IPS-20b (cell line): Measurements from ENCODE around the gene TIMM22.

ENCODE experiments used
- H3K27ac ChIP-seq: one replicate; pipeline ENCODE4 v1.5.1; 2013; ENCODE audit warnings: low read length
- H3K27me3 ChIP-seq: 2 replicates; pipeline ENCODE4 v1.6.1; 2013; ENCODE audit warnings: mild to moderate bottlenecking, low read length, inconsistent platforms; ENCODE audit not compliant: insufficient read depth
- H3K36me3 ChIP-seq: 2 replicates; pipeline ENCODE4 v1.6.1; 2013; ENCODE audit warnings: low read depth, mild to moderate bottlenecking, inconsistent platforms, low read length, moderate library complexity; ENCODE audit not compliant: insufficient read depth
- H3K4me1 ChIP-seq: 2 replicates; pipeline ENCODE4 v1.6.1; 2013; ENCODE audit warnings: mild to moderate bottlenecking, control low read depth, inconsistent platforms, low read length, moderate library complexity; ENCODE audit not compliant: insufficient read depth
- H3K4me3 ChIP-seq: 2 replicates; pipeline ENCODE4 v1.5.1; 2013; ENCODE audit warnings: mild to moderate bottlenecking, low read length, inconsistent platforms
- H3K9ac ChIP-seq: 2 replicates; pipeline ENCODE4 v1.6.1; 2013; ENCODE audit warnings: low read depth, mild to moderate bottlenecking, inconsistent platforms, low read length, moderate library complexity
- H3K9me3 ChIP-seq: 2 replicates; pipeline ENCODE4 v1.6.1; 2013; ENCODE audit warnings: mild to moderate bottlenecking, low read depth, low read length, inconsistent platforms; ENCODE audit not compliant: insufficient read depth

The TIMM22 gene

DNA sequence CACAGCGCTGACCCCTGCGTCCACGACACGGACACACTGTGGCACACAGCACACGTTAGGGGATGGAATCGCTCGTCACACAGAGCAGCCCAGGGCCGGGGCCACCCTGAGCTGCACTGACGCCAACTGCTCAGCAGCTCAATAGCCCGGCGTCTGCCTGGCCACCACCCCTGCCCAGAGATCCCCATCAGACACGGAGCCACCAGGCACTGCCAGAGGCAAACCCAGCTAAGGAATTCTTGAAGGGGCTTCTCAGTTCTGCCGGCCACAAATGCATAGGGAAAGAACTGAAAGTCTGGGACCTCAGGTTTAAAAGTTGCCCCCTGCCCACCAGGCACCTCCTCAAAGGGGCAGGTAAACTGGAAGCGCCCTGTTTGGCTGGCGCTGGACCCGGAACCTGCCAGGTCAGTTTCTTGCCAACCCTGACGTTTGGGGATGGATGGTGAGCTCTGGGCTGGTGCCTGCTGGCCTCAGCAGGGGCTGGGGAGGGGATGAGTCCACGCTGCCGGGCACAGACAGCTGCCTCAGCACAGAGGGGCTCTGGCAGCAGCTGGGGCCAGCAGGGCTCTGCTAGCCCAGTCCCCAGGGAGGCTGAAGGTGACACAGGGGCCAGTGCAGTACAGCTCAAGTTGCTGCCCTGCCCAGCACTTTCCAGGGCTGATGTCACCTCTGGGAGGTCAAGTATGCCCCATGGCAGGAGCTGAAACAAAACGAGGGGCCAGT is 33.2 kb downstream of the TIMM22 start:
- Histone ChIP-seq H3K4me3 (no peak overlapping the region), H3K4me1 (peaks cover 4% of the 10 kb centered on the region; the same call in 1 of the 2 replicates), H3K9ac (no peak overlapping the region), H3K36me3 (no peaks in the 10 kb centered on the region), H3K27me3 (peaks cover 27% of the 10 kb centered on the region), H3K27ac (no peak overlapping the region), H3K9me3 (no peaks in the 10 kb centered on the region)

DNA sequence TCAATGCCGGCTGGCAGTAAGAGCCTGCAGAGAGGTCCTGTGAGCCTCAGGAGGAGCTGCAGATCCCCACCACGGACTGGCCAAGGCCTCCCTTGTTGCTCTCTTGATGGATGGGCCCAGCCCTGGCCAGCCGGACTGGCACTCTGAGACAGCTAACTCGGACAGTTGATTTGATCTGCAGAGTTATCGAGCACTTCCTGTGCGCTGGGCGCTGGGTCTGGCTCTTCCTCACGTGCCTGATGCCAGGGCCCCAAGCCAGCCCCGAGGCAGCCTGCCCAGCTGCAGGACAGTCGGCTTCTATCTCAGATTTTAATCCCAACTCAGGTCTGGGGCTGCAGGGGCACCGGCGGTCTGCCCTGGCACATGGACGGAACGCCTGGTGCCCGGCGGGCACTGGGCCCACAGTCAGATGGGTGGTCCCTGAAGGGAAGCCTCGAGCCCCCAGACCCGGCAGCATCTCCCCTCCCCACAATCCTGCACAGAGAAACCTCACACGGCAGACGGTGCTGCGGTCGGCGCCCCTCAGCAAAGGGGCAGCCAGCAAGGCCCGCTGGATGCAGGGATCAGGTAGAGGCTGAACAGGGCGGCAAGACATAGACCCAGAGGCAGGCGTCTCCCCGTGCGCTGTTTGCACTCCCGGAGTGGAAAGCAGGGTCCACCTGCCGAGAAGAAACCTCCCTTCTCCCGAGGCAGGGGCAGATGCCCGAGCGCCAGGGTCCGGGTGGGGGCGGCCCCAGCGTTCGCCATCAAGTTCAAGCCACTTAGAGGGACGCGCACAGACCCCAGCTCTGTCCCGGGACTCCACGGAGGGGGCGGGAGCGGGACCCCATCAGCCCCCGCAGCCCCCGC is 34.0 kb downstream of the TIMM22 start:
- Histone ChIP-seq H3K27me3 (peaks cover 27% of the 10 kb centered on the region), H3K9me3 (no peaks in the 10 kb centered on the region), H3K27ac (no peak overlapping the region), H3K4me1 (peaks cover 4% of the 10 kb centered on the region; the same call in 1 of the 2 replicates), H3K4me3 (peak overlapping the region; percentile 49; the same call in 1 of the 2 replicates), H3K36me3 (no peaks in the 10 kb centered on the region), H3K9ac (no peak overlapping the region)

DNA sequence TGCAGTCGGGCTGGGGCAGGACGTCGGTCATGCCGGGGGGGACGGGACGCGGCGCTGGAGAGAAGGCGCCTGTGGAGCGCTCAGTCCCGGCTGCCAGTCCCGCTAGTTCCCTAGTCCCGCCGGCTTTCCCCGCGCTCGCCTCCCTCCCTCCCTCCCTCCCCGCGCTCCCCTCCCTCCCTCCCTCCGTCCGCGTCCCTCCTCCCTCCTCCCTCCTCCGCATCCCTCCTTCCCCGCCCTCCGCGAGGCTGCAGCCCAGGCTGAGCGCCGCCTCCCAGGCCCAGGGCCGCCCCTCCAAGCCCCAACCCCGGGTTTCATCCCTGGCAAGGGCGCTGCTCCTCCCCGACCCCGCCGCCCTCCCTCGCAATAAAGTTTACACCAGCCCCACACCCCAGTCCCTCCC is 34.8 kb downstream of the TIMM22 start:
- peaks cover 4% of the 10 kb centered on the region; the same call in 1 of the 2 replicates for H3K4me1 ChIP-seq
- H3K9me3 ChIP-seq = no peaks in the 10 kb centered on the region
- H3K27ac ChIP-seq = no peak overlapping the region
- no peak overlapping the region for H3K9ac ChIP-seq
- peaks cover 27% of the 10 kb centered on the region for H3K27me3 ChIP-seq
- no peaks in the 10 kb centered on the region for H3K36me3 ChIP-seq
- H3K4me3 ChIP-seq = peak overlapping the region; percentile 67; the same call in 1 of the 2 replicates

DNA sequence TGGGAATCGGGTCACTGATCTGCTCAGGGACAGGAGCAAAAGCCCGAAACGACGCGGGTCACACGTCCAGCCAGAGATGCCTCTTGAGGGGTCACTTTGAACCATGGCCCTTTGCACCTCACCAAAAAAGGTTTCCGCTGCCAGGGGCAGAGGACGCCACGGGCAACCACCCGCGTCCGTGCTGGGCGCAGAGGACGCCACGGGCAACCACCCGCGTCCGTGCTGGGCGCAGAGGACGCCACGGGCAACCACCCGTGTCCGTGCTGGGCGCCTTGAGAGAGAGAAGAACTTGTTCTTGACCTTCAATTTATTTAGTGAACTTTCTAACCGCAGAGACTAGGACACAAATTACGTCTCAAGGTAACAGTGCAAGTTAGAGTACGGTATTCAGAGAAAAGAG is 35.5 kb downstream of the TIMM22 start:
- Histone ChIP-seq H3K36me3 (no peaks in the 10 kb centered on the region), H3K9ac (no peak overlapping the region), H3K27ac (no peak overlapping the region), H3K9me3 (no peaks in the 10 kb centered on the region), H3K4me1 (peaks cover 4% of the 10 kb centered on the region; the same call in 1 of the 2 replicates), H3K27me3 (peaks cover 27% of the 10 kb centered on the region), H3K4me3 (peak overlapping the region; percentile 67; the same call in 1 of the 2 replicates)

GRCh38 chr17:1033503-1033902 is 36.6 kb downstream of the TIMM22 start:
- H3K4me3 ChIP-seq = no peak overlapping the region
- H3K27ac ChIP-seq = no peak overlapping the region
- H3K9me3 ChIP-seq = no peaks in the 10 kb centered on the region

DNA sequence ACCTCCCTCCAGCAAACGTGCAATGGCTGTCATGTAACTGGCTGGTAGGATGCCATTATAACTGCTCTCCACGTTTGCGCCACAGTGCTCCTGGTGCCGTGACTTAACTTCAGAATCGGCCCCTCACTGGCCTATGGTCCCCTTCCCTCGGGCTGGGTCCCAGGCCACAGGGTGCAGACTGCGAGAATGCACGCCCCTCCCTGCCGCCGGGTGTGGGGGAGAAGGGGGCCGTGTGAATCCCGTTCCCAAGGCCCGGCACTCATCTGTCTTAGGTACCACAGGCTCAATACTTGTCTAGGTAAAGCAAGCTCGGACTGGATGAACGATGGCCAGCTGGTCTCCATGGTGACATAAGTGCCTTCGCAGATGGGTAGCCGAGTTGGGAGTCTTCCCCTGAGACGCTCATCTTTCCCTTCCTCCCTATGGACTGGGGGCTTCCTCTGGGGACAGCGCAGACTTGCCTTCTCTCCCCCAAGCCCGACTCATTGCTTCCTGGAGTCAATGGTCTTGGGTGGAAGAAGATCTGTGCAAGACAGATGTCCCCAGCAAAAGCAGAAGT is 37.8 kb downstream of the TIMM22 start:
- no peak overlapping the region for H3K27ac ChIP-seq
- peaks cover 4% of the 10 kb centered on the region; the same call in 1 of the 2 replicates for H3K4me1 ChIP-seq
- H3K36me3 ChIP-seq = no peaks in the 10 kb centered on the region
- H3K9me3 ChIP-seq = no peaks in the 10 kb centered on the region
- H3K27me3 ChIP-seq = peaks cover 27% of the 10 kb centered on the region
- no peak overlapping the region for H3K9ac ChIP-seq
- H3K4me3 ChIP-seq = no peak overlapping the region

More at GRCh38 chr17:1033503-1033902, 36.6 kb downstream of the TIMM22 start:
- Histone ChIP-seq H3K36me3 (no peaks in the 10 kb centered on the region), H3K4me1 (peaks cover 4% of the 10 kb centered on the region; the same call in 1 of the 2 replicates), H3K9ac (no peak overlapping the region), H3K27me3 (peaks cover 27% of the 10 kb centered on the region)

GRCh38 chr17:1035546-1036170 is 38.7 kb downstream of the TIMM22 start:
- H3K36me3 ChIP-seq = no peaks in the 10 kb centered on the region
- no peak overlapping the region for H3K9ac ChIP-seq
- no peak overlapping the region for H3K27ac ChIP-seq
- peaks cover 4% of the 10 kb centered on the region; the same call in 1 of the 2 replicates for H3K4me1 ChIP-seq
- peaks cover 22% of the 10 kb centered on the region for H3K27me3 ChIP-seq
- H3K9me3 ChIP-seq = no peaks in the 10 kb centered on the region
- H3K4me3 ChIP-seq = no peak overlapping the region

GRCh38 chr17:1036171-1036844 is 39.4 kb downstream of the TIMM22 start:
- Histone ChIP-seq H3K27ac (no peak overlapping the region), H3K9me3 (no peaks in the 10 kb centered on the region), H3K27me3 (peaks cover 15% of the 10 kb centered on the region), H3K4me3 (no peak overlapping the region), H3K4me1 (peaks cover 4% of the 10 kb centered on the region; the same call in 1 of the 2 replicates), H3K9ac (no peak overlapping the region), H3K36me3 (no peaks in the 10 kb centered on the region)

- peaks cover 4% of the 10 kb centered on the region; the same call in 1 of the 2 replicates for H3K4me1 ChIP-seq
Observed at GRCh38 chr17:1036845-1037237, 39.9 kb downstream of the TIMM22 start.

GRCh38 chr17:1037238-1037879 is 40.4 kb downstream of the TIMM22 start:
- no peak overlapping the region for H3K9ac ChIP-seq
- H3K4me3 ChIP-seq = no peak overlapping the region
- peaks cover 4% of the 10 kb centered on the region; the same call in 1 of the 2 replicates for H3K4me1 ChIP-seq
- no peak overlapping the region for H3K27ac ChIP-seq
- peaks cover 10% of the 10 kb centered on the region for H3K27me3 ChIP-seq
- H3K9me3 ChIP-seq = no peaks in the 10 kb centered on the region
- no peaks in the 10 kb centered on the region for H3K36me3 ChIP-seq

More at GRCh38 chr17:1036845-1037237, 39.9 kb downstream of the TIMM22 start:
- H3K27ac ChIP-seq = no peak overlapping the region
- H3K36me3 ChIP-seq = no peaks in the 10 kb centered on the region
- H3K4me3 ChIP-seq = no peak overlapping the region
- peaks cover 15% of the 10 kb centered on the region for H3K27me3 ChIP-seq
- H3K9ac ChIP-seq = no peak overlapping the region
- H3K9me3 ChIP-seq = no peaks in the 10 kb centered on the region
